Endothelial cell of umbilical vein (primary cell): ENCODE data around the gene HEMGN. TPM values are rescaled to one million over a fixed set of nuclear protein-coding genes. Genes with fewer than 3 reads are reported as not detected.

ENCODE experiments used
- BruUV-seq: library from RNA; stranded (reverse); fragments of 400-500 nt; replicated peaks from 2 replicates; lab custom pipeline; 2021; lab: Mats Ljungman, UMichigan
- CTCF ChIA-PET: fragments of 300-600, 350-600 bp; sonication (Branson Sonifier 250); formaldehyde crosslinking; loops from one replicate; lab custom pipeline; 2021; ENCODE audit warnings: antibody characterized with exemption, inconsistent platforms; lab: Charles Lee
- POLR2A ChIA-PET: fragments of 300-600, 350-600 bp; sonication (Branson Sonifier 250); formaldehyde crosslinking; loops from one replicate; lab custom pipeline; 2021; ENCODE audit warnings: antibody characterized with exemption, inconsistent platforms; lab: Charles Lee
- DNase-seq: peaks from one replicate; pipeline ENCODE4 v3.0.0-alpha.2; 2011; ENCODE audit warnings: low read depth, low spot score
- FAIRE-seq: peaks from 2 replicates; lab custom pipeline; 2011; peaks lifted over from hg19 to GRCh38; lab: Jason Lieb, UNC
- H2AFZ ChIP-seq: 2 replicates; pipeline ENCODE4 v1.6.0; 2012; ENCODE audit warnings: low read depth, low read length, control low read depth, inconsistent platforms
- H3K27ac ChIP-seq: 2 replicates; pipeline ENCODE4 v1.5.1; 2011; ENCODE audit warnings: low read depth, mild to moderate bottlenecking, control low read depth, low read length, moderate library complexity; ENCODE audit not compliant: insufficient read depth
- H3K27me3 ChIP-seq, 2 experiments: 2 replicates each; pipeline versions ENCODE4 v1.6.0 to v1.6.1; 2011; ENCODE audit warnings: low read length in 2 of 2, mixed read lengths in 1 of 2; ENCODE audit not compliant: control insufficient read depth in 2 of 2, insufficient read depth in 2 of 2
- H3K36me3 ChIP-seq, 2 experiments: 2 replicates in 1 of 2; 3 replicates in 1 of 2; pipeline ENCODE4 v1.5.1; 2011; ENCODE audit warnings: low read length in 2 of 2, mild to moderate bottlenecking in 1 of 2, moderate library complexity in 1 of 2; ENCODE audit not compliant: control insufficient read depth in 2 of 2, insufficient read depth in 2 of 2; ENCODE audit errors: extremely low read depth in 1 of 2
- H3K4me1 ChIP-seq: 3 replicates; pipeline ENCODE4 v1.5.1; 2011; ENCODE audit warnings: mild to moderate bottlenecking, low read length; ENCODE audit not compliant: control insufficient read depth, insufficient read depth; ENCODE audit errors: extremely low read depth
- H3K4me2 ChIP-seq: 2 replicates; pipeline ENCODE4 v1.6.1; 2011; ENCODE audit warnings: low read length, control low read depth, mixed read lengths; ENCODE audit not compliant: insufficient read depth
- H3K4me3 ChIP-seq, 3 experiments: fragments of 200-600 bp in 1 of 3; sonication (generic), shearing (Covaris generic) in 1 of 3; replicated peaks in 1 of 3; 2 replicates each; pipeline ENCODE4 v1.5.1; 2011 to 2016; ENCODE audit warnings: control low read depth in 3 of 3, low read length in 3 of 3, mild to moderate bottlenecking in 2 of 3, inconsistent platforms in 1 of 3, low read depth in 1 of 3, moderate library complexity in 1 of 3; ENCODE audit not compliant: insufficient read depth in 1 of 3
- H3K79me2 ChIP-seq: 2 replicates; pipeline ENCODE4 v1.6.0; 2012; ENCODE audit warnings: low read length, inconsistent platforms; ENCODE audit not compliant: control insufficient read depth, insufficient read depth
- H3K9ac ChIP-seq: replicated peaks from 2 replicates; pipeline ENCODE3; 2011; ENCODE audit warnings: low read length, control low read depth; ENCODE audit not compliant: insufficient read depth; ENCODE audit errors: extremely low read depth
- H3K9me1 ChIP-seq: replicated peaks from 3 replicates; pipeline ENCODE4 v1.6.0; 2011; ENCODE audit warnings: mild to moderate bottlenecking, low read length; ENCODE audit not compliant: control insufficient read depth, insufficient read depth; ENCODE audit errors: extremely low read depth
- H3K9me3 ChIP-seq: replicated peaks from 2 replicates; pipeline ENCODE4 v1.5.1; 2012; ENCODE audit warnings: low read length, inconsistent platforms; ENCODE audit not compliant: control insufficient read depth, insufficient read depth
- H4K20me1 ChIP-seq: replicated peaks from 2 replicates; pipeline ENCODE3; 2011; ENCODE audit warnings: mild to moderate bottlenecking, low read length; ENCODE audit not compliant: control insufficient read depth, insufficient read depth; ENCODE audit errors: extremely low read depth
- EZH2 ChIP-seq: IDR thresholded peaks from 2 replicates; pipeline ENCODE4 v1.6.1; 2012; ENCODE audit warnings: borderline replicate concordance, low read depth, mild to moderate bottlenecking, moderate library complexity, low read length, inconsistent platforms; ENCODE audit not compliant: severe bottlenecking
- FOS ChIP-seq: IDR thresholded peaks from 2 replicates; pipeline ENCODE4 v1.6.1; 2011; ENCODE audit warnings: mild to moderate bottlenecking, low read length, moderate library complexity, borderline replicate concordance; ENCODE audit not compliant: insufficient read depth
- GATA2 ChIP-seq: IDR thresholded peaks from 2 replicates; pipeline ENCODE4 v1.7.0; 2011; ENCODE audit warnings: low read depth, mild to moderate bottlenecking, moderate library complexity, mixed read lengths, low read length; ENCODE audit not compliant: insufficient read length, insufficient read depth
- JUN ChIP-seq: IDR thresholded peaks from 2 replicates; pipeline ENCODE4 v1.6.1; 2011; ENCODE audit warnings: borderline replicate concordance, low read depth; ENCODE audit not compliant: insufficient read length, insufficient read depth
- MYC ChIP-seq: IDR thresholded peaks from one replicate; pipeline ENCODE4 v1.6.1; 2011; ENCODE audit warnings: mild to moderate bottlenecking, low read depth, low read length
- POLR2A ChIP-seq: IDR thresholded peaks from 2 replicates; pipeline ENCODE4 v1.6.1; 2012; ENCODE audit warnings: low read depth, mild to moderate bottlenecking, control low read depth, low read length
- POLR2AphosphoS5 ChIP-seq: IDR thresholded peaks from 2 replicates; pipeline ENCODE4 v1.6.1; 2012; ENCODE audit warnings: low read depth, mild to moderate bottlenecking, control low read depth, low read length, moderate library complexity; ENCODE audit not compliant: insufficient read depth
- dilution Hi-C: fragments of 300-500 bp; cut with MboI; formaldehyde crosslinking; loops from one replicate; pipeline ENCODE4 v1.15.0; 2019; ENCODE audit warnings: low sequenced_read_pairs; ENCODE audit not compliant: extremely low pct_ligation_motif_present
- intact Hi-C: fragments of 100-400 bp; cut with micrococcal nuclease; formaldehyde crosslinking; loops from one replicate; pipeline ENCODE4 v1.10.0; 2022
- polyA plus RNA-seq, 4 experiments: library from polyadenylated mRNA; depleted of rRNA in 3 of 4; stranded (reverse) in 3 of 4; unstranded in 1 of 4; fragments of >200 nt; gene quantifications; 2 replicates each; pipeline versions ENCODE4 v1.2.1 to v1.2.3, GENCODE V29; 2011 to 2012; ENCODE audit warnings: missing spikeins in 1 of 4
- total RNA-seq: library from RNA; stranded (reverse); gene quantifications from 2 replicates; pipeline ENCODE4 v1.2.3, GENCODE V29; 2021
- TF ChIP-seq, protein P1 (sequence below): IDR thresholded peaks from 2 replicates; pipeline ENCODE4 v1.6.1; 2011; ENCODE audit not compliant: insufficient read depth, insufficient read length
- TF ChIP-seq, protein P2 (sequence below), 2 donors: IDR thresholded peaks; 1 replicate in 1 of 2; 2 replicates in 1 of 2; pipeline ENCODE4 v1.5.1; 2011; ENCODE audit warnings: low read length in 2 of 2, mild to moderate bottlenecking in 2 of 2, moderate library complexity in 2 of 2, control low read depth in 1 of 2, inconsistent platforms in 1 of 2, low read depth in 1 of 2; ENCODE audit not compliant: insufficient read depth in 1 of 2; ENCODE audit errors: extremely low read depth in 1 of 2

HEMGN gene
- total and polyA plus RNA-seq, 2 donors (not counting 3 experiments of a cell fraction or from before 2014, with no cell fraction given): not detected

DNA sequence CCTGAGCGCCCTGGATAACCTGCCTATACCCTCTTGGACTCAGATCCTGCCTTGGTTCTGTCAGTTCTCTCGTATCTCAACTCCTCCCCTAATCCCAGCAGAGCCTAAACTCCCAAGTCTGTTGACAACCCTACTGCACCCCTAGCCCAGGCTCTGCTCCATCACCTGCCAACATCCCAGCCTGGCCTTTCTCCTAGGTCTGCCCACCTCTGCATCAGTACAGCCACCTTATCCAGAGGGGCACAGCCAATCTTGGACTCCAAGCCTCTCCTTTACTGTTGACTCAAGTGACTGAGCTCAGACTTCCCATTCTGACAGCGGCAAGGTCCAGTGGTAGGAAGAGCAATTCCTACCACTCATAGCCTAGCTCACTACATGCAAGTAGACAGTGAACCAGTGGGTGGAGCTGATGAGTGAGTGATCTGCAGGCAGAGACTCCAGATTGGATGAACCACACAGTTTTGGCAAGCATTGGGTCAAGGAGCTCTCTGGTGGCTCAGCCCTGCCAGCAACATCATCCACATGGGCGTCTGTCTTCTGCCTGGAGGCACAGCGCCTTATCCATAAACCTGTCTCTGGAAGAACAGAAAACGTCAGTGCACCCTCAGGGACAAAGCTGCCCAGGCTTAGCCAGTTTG, 42.2 kb downstream of the HEMGN start:
- Histone ChIP-seq H3K27ac (no peak overlapping the region), H3K4me3 (no peak overlapping the region), H3K9me3 (no peaks in the 10 kb centered on the region), H4K20me1 (no peaks in the 10 kb centered on the region), H3K9ac (no peak overlapping the region), H3K9me1 (no peaks in the 10 kb centered on the region), H3K36me3 (no peaks in the 10 kb centered on the region), H3K79me2 (no peaks in the 10 kb centered on the region), H3K27me3 (no peaks in the 10 kb centered on the region), H3K4me2 (no peak overlapping the region), H3K4me1 (no peaks in the 10 kb centered on the region), H2AFZ (no peak overlapping the region)
- dilution Hi-C loops (no loop called here), intact Hi-C loops (no loop called here)
- POLR2A ChIA-PET: no interaction called here
- FAIRE-seq: peak; percentile 26
- DNase-seq: no peak
- no TSS peak for BruUV-seq
- CTCF ChIA-PET: interaction anchor here (0.7 to 1.3 kb wide), 3 partner anchors 143 to 368 kb away, joined by 3 to 6 read pairs (median 3); no protein-coding TSS in a partner anchor
- no peak for TF ChIP-seq JUN
- TF ChIP-seq FOS: no peak
- no peak for TF ChIP-seq GATA2
- no peak for TF ChIP-seq POLR2AphosphoS5
- TF ChIP-seq, protein P1, sequence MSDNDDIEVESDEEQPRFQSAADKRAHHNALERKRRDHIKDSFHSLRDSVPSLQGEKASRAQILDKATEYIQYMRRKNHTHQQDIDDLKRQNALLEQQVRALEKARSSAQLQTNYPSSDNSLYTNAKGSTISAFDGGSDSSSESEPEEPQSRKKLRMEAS: no peak
- no peak for TF ChIP-seq MYC

DNA sequence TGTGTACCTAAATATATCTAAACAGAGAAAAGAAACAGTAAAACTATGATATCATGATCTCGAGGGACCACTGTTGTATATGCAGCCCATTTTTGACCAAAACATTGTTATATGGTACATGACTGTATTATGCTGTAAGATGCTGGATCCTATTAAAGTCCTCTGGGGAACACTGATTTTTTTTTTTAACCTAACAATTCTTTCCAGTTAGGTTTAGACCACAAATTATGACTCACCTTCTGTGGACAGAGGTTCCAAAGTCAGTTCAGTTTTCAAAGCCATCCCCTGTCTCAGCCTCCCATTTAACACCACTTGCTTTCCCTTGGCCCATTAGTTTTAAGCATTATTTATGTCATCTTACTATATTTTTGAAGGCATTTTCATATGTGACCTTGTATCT, 42.8 kb downstream of the HEMGN start:
- Histone ChIP-seq H3K27ac (no peak overlapping the region), H3K4me2 (no peak overlapping the region), H4K20me1 (no peaks in the 10 kb centered on the region), H3K36me3 (no peaks in the 10 kb centered on the region), H3K9ac (no peak overlapping the region), H3K9me1 (no peaks in the 10 kb centered on the region), H3K9me3 (no peaks in the 10 kb centered on the region), H3K4me3 (no peak overlapping the region), H2AFZ (no peak overlapping the region), H3K27me3 (no peaks in the 10 kb centered on the region), H3K79me2 (no peaks in the 10 kb centered on the region), H3K4me1 (no peaks in the 10 kb centered on the region)
- CTCF ChIA-PET: interaction anchor here (0.7 to 1.3 kb wide), 3 partner anchors 143 to 368 kb away, joined by 3 to 6 read pairs (median 3); no protein-coding TSS in a partner anchor
- dilution Hi-C loops: no loop called here
- intact Hi-C loops: no loop called here
- TF ChIP-seq, protein P1: no peak
- no peak for TF ChIP-seq FOS
- no peak for TF ChIP-seq GATA2
- TF ChIP-seq POLR2A: no peak
- TF ChIP-seq EZH2: no peak
- no peak for TF ChIP-seq JUN
- TF ChIP-seq MYC: no peak
- TF ChIP-seq, protein P2, sequence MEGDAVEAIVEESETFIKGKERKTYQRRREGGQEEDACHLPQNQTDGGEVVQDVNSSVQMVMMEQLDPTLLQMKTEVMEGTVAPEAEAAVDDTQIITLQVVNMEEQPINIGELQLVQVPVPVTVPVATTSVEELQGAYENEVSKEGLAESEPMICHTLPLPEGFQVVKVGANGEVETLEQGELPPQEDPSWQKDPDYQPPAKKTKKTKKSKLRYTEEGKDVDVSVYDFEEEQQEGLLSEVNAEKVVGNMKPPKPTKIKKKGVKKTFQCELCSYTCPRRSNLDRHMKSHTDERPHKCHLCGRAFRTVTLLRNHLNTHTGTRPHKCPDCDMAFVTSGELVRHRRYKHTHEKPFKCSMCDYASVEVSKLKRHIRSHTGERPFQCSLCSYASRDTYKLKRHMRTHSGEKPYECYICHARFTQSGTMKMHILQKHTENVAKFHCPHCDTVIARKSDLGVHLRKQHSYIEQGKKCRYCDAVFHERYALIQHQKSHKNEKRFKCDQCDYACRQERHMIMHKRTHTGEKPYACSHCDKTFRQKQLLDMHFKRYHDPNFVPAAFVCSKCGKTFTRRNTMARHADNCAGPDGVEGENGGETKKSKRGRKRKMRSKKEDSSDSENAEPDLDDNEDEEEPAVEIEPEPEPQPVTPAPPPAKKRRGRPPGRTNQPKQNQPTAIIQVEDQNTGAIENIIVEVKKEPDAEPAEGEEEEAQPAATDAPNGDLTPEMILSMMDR (IDR thresholded peaks at IDR 0.05; ENCODE audit: extremely low read depth in 1 of 2, insufficient read depth in 1 of 2, low read depth in 1 of 2, low read length in 2 of 2): no peak
- TF ChIP-seq POLR2AphosphoS5: no peak
- POLR2A ChIA-PET: no interaction called here
- no TSS peak for BruUV-seq
- no peak for FAIRE-seq
- DNase-seq: no peak
